Measurements from ENCODE around the gene TNMD. TPM values are rescaled to one million over a fixed set of nuclear protein-coding genes. Genes with fewer than 3 reads are reported as not detected.

Gene TNMD
- total RNA-seq, 4 donors from 2014 or later: 0.84 to 1.8 (median 0.99) TPM

GRCh38 chrX:100593126-100593525, 8.4 kb downstream of the TNMD start:
- intact Hi-C loops (cut with DNase I; ENCODE audit: low total_unique reads): no loop called here
- WGBS, 2 donors: 29 to 33% methylated on average over 2 of the region's 2 CpGs
- TF ChIP-seq POLR2A (IDR thresholded peaks at IDR 0.05): no peak
- no peak for TF ChIP-seq CTCF (IDR thresholded peaks at IDR 0.05)
- no peak overlapping the region for H3K4me3 ChIP-seq (ENCODE audit: low read depth, poor library complexity, severe bottlenecking)
- no peak for DNase-seq (ENCODE audit: low spot score in 2 of 2)

- no peak overlapping the region for H3K4me3 ChIP-seq (ENCODE audit: low read depth, poor library complexity, severe bottlenecking)
- no peak for DNase-seq (ENCODE audit: low spot score in 2 of 2)
- intact Hi-C loops (cut with DNase I; ENCODE audit: low total_unique reads): no loop called here
- TF ChIP-seq POLR2A (IDR thresholded peaks at IDR 0.05) (no peak), CTCF (IDR thresholded peaks at IDR 0.05) (no peak)
- WGBS, 2 donors: 6 to 8% methylated on average over 2 of the region's 2 CpGs
Measured at GRCh38 chrX:100593581-100593980, 8.8 kb downstream of the TNMD start.

- no peak for DNase-seq (ENCODE audit: low spot score in 2 of 2)
- H3K4me3 ChIP-seq (ENCODE audit: low read depth, poor library complexity, severe bottlenecking): no peak overlapping the region
- TF ChIP-seq POLR2A (IDR thresholded peaks at IDR 0.05): no peak
- no peak for TF ChIP-seq CTCF (IDR thresholded peaks at IDR 0.05)
- WGBS, 2 donors: 57 to 85% methylated on average over 2 of the region's 2 CpGs
- intact Hi-C loops (cut with DNase I; ENCODE audit: low total_unique reads): no loop called here
Measured at GRCh38 chrX:100596601-100597000, 11.9 kb downstream of the TNMD start.

GRCh38 chrX:100599456-100599855, 14.7 kb downstream of the TNMD start:
- intact Hi-C loops (cut with DNase I; ENCODE audit: low total_unique reads): no loop called here
- H3K4me3 ChIP-seq (ENCODE audit: low read depth, poor library complexity, severe bottlenecking): no peak overlapping the region
- DNase-seq (ENCODE audit: low spot score in 2 of 2): no peak
- TF ChIP-seq CTCF (IDR thresholded peaks at IDR 0.05): no peak
- WGBS, 2 donors: 75 to 95% methylated on average over 9 of the region's 9 CpGs

GRCh38 chrX:100600340-100600739, 15.6 kb downstream of the TNMD start:
- TF ChIP-seq CTCF (IDR thresholded peaks at IDR 0.05) (no peak), POLR2A (IDR thresholded peaks at IDR 0.05) (no peak)
- no peak overlapping the region for H3K4me3 ChIP-seq (ENCODE audit: low read depth, poor library complexity, severe bottlenecking)
- no peak for DNase-seq (ENCODE audit: low spot score in 2 of 2)
- intact Hi-C loops (cut with DNase I; ENCODE audit: low total_unique reads): no loop called here

GRCh38 chrX:100600758-100601157, 16.0 kb downstream of the TNMD start:
- 35 to 59% methylated on average over 1 of the region's 1 CpG for WGBS, 2 donors
- intact Hi-C loops (cut with DNase I; ENCODE audit: low total_unique reads): no loop called here
- no peak for TF ChIP-seq POLR2A (IDR thresholded peaks at IDR 0.05)
- H3K4me3 ChIP-seq (ENCODE audit: low read depth, poor library complexity, severe bottlenecking): no peak overlapping the region
- no peak for DNase-seq (ENCODE audit: low spot score in 2 of 2)
